NCI-H2081 (cell line): Measurements from ENCODE around the gene DCN.

Experiments used
- DNase-seq, 2 experiments: peaks; one replicate each; lab custom pipeline; 2025; lab: John Stamatoyannopoulos, UW

DCN gene

GRCh38 chr12:91186156-91186555 is 3.5 kb upstream of the DCN start:
- DNase-seq: no peak

GRCh38 chr12:91185421-91185820 is 2.8 kb upstream of the DCN start:
- DNase-seq: no peak

- no peak for DNase-seq
Measured at GRCh38 chr12:91183551-91183950, 934 bp upstream of the DCN start.

GRCh38 chr12:91180582-91181395 is 1.8 kb downstream of the DCN start:
- no peak for DNase-seq

DNA sequence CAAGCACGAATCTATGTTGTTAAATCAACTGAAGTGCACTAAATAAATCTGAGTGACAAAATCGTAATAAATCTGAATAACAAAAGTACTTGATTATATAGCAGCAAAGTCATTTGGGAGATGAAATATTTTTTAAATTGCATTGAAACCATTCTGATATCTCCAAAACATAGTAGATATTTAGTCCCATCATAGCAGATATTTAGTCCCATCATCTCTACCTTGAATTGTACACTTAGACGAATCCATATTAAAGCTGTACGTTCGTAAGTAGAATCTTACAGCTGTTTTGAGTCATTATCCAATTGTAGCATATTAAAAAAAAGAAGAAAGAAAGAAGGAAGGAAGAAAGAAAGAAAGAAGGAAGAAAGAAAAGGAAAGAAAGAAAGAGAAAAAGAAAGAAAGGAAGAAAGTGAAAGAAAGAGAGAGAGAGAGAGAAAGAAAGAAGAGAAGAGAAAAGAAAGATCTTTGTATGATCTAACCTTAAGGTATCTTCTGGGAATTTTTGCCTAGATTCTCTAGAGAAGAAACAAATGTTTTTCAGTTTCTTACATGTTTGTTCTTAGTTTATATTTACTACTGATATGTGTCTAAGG is 2.6 kb downstream of the DCN start:
- DNase-seq: no peak

GRCh38 chr12:91179315-91179714 is 3.3 kb downstream of the DCN start:
- no peak for DNase-seq

- DNase-seq: no peak
Measured at GRCh38 chr12:91178781-91179180, 3.8 kb downstream of the DCN start.

DNA sequence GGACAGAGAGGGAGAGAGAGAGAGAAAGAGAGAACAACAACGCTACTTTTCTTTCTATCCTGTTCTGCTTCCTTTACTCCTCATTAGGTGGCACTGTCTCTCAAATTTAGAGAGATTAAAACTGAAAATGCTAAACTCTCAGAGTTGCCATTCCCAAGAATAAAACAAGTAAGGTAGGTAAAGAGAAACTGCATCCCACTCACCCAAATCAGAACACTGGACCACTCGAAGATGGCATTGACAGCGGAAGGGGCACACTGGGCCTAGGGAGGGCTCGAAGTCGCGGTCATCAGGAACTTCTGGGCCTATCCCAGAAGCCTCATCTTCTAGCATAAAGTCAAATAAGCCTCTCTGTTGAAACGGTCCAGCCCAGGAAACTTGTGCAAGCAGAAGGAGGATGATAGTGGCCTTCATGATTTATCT is 4.5 kb downstream of the DCN start:
- DNase-seq: no peak

DNA sequence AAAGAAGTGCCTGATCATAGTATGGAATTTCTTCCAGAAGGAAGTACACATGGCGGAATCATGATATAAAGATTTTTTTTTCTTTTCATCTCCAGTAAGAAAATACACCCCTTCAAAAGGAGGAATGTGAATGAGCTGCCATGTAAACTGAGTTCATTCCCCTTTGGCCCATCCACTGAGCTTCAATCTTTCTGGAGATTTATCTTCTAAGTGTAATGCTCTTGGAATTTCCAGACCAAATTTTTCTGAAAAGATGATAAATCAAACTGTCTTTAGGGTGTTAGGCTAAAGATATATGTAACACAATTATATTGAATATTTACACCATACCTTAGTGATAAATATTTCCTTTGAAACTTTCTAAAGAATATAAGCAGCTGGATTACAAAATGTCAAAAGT is 5.2 kb downstream of the DCN start:
- no peak for DNase-seq

DNA sequence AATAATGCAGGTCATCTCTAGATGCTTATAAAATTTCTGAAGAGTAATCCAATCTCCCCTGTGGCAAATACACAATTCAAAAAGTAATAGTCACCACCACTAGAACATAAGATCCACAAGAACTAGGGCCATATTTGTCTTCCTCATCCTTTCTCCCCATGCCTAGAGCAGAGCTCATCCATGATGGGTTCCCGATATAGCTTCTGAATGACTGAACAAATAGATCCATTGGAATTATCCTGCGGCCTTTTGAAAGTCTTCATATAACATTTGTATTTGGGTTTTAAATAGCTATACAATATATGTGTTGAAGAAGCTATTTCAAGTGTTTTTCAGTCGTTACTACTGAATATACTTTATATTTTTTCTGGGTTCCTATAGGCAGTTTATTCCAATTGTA is 5.7 kb downstream of the DCN start:
- no peak for DNase-seq

DNA sequence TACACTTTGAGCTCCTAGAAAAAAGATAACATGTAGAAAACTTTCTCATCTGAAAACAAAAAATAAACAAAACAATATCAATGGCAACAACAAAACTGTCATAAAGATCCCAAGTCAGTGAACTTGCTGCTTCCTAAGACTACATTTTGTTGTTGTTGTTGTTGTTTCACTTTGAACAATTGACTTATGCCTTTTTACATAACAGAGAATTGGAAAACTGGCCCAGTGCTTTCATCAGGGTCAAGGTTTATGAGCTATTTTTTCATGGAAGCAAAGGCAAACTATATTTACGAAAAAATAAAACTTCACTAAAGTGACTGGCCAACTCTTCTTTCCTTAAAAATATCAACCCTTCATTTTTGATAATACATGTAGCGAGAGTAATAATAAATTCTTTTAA is 6.3 kb downstream of the DCN start:
- no peak for DNase-seq

DNA sequence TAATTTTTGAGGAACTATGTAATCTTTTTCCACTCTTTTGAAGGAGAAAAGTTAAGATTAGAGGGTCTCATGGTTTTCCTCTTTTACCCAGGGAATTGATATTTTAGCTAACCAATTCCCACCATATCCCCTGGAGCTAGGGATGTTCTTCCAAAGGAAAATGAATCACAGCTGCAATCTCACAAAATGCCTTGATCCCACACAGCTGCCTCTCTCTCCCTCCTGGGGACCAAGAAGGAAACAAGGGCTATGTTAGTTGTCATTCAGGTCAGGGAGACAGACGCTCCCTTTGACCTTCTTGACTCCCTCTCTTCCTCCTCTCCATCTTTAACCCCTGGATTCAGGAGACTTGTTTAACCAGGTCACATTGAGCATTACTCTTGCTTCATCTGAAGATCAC is 9.5 kb downstream of the DCN start:
- no peak for DNase-seq

GRCh38 chr12:91172096-91172495 is 10.5 kb downstream of the DCN start:
- DNase-seq: no peak

- no peak for DNase-seq
Measured at GRCh38 chr12:91171476-91171875, 11.1 kb downstream of the DCN start.

DNA sequence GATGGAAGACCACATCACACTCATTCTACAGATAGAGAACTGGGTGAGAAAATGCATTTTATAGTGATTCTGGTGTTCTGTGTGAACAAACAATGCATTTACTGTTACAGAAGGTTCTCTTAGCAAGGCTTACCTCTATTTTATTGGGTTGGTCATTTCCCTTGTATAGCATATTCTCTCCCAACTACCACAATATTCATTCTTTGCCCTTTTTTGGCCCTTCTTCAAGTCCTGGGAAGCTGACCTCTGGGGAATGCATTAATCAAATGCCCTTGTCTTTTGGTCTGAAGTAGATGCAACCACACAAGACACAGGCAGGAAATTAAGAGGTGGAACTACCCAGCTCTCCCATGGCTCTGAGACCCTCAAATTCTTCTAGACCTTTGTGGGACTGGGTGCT is 19.5 kb downstream of the DCN start:
- DNase-seq: no peak

GRCh38 chr12:91161009-91161408 is 21.6 kb downstream of the DCN start:
- no peak for DNase-seq

DNA sequence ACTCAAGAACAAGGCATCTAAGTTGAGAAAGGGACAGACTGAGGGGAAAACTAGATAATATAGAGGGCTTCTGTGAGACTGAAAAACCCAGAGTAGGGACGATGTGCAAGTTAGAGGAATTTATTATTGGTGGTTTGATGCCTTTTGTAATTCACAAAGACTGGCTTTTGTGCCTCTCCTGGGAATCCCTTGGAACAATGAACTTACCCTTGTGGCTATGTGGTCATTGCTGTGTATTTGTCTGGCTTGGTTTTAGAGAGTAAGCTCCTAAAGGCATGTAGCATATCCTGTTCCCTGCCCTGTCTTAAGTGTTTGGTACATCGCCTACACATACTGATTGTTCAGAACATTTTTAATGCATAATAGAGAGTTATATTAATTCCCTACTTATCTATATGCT is 26.6 kb downstream of the DCN start:
- no peak for DNase-seq

DNA sequence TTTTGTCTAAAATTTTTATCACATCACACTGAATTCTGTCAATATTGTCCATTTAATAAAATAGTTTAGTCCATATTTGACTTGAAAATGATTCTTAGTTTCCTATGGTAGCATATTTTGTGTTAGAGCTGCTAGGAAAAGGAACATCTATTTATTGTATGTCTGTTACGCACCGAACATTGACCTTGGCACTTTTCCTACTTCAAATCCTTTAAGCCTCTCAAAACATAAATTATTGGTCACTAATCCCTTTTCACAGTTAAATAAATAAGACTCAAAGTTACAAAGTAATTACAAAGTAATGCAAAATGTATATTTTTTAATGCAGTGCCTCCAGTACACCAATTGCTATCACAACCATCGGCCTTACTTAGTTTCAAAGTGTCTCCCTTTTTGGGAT is 28.5 kb downstream of the DCN start:
- no peak for DNase-seq

- DNase-seq: no peak
Measured at GRCh38 chr12:91144053-91144452, 38.6 kb downstream of the DCN start.

- DNase-seq: no peak
Measured at GRCh38 chr12:91143206-91143605, 39.4 kb downstream of the DCN start.

DNA sequence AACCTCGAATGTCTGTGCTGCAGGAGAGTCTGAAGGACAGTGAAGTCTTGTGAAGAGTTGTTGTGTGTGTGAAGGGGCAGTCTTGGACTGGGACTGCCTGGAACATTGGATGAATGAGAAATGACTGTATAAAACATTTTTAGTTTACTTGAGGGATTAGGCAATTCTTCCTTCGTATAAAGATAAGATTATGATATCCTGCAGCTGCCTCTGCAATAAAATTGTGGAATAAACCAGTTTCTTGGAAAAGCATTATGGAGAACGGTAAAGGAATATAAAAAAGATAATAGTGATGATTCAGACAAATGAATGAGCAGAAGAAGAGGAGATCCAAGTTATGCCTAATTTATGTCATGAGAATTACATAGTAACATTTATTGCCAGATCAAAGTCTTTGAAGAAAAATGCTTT is 40.4 kb downstream of the DCN start:
- DNase-seq: no peak

DNA sequence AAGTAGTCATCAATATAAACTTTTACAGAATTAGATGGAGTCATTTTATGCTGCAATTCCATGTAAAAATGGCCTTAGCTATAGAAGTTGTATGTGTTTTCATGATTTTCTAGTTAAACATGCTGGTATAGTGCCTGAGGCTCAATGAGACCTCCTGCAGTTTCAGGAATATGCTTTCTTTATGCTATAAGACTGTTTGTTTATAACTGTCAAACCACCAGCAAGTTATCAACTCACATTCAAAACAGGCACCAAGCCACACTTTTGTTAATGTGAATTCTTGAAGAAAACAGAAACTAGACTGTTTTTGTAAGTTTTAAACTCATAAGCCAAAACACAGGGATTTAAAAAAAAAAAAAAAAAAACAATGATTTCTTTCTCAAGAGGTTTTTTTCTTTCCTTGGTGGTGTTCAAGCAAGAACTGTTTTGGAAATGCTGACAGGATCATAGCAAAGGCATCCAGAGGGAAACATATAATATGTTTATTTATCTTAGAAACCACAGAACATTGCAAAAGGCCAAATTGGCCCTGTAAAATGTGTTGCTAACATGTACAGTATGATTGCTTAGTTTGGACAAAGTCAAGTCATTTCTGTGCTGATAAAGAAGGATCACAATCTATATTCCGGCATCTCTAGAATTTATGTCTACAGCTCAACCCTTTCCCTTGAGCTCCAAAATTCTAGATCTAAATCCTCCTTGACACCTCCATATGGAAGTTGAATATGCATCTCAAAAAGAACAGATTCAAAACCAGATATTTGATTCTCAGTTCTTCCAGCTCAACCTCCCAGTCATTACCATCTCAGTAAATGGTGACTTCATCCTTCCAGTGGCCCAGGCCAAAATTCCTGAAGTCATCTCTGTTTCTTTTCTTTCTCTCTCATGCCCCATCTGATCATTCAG is 42.3 kb downstream of the DCN start:
- no peak for DNase-seq

- DNase-seq: no peak
Measured at GRCh38 chr12:91139286-91139685, 43.3 kb downstream of the DCN start.
